H1 (cell line): ENCODE results near the gene CXCL9. TPM values are rescaled to one million over a fixed set of nuclear protein-coding genes. Genes with fewer than 3 reads are reported as not detected.

Experiments used
- FOSL1 ChIP-seq: IDR thresholded peaks from 2 replicates; pipeline ENCODE4 v1.6.1; 2011; ENCODE audit warnings: mild to moderate bottlenecking, low read depth, low read length, moderate library complexity; ENCODE audit not compliant: insufficient read depth
- HDAC6 ChIP-seq: IDR thresholded peaks from one replicate; pipeline ENCODE4 v1.7.1; 2012; ENCODE audit warnings: low read depth, mild to moderate bottlenecking, inconsistent platforms, low read length, moderate library complexity
- RXRA ChIP-seq: IDR thresholded peaks from 2 replicates; pipeline ENCODE4 v1.6.1; 2011; ENCODE audit warnings: low read depth, mild to moderate bottlenecking, low read length, moderate library complexity; ENCODE audit not compliant: insufficient read depth
- TEAD4 ChIP-seq: IDR thresholded peaks from 2 replicates; pipeline ENCODE4 v1.6.1; 2012; ENCODE audit warnings: low read depth, low read length, inconsistent platforms, mixed read lengths
- ZNF274 ChIP-seq: IDR thresholded peaks from 2 replicates; pipeline ENCODE4 v1.7.0; 2012; ENCODE audit warnings: low read length, borderline replicate concordance; ENCODE audit errors: extremely low read depth
- polyA plus RNA-seq, 7 experiments: library from polyadenylated mRNA; depleted of rRNA in 3 of 7; stranded (reverse) in 5 of 7; unstranded in 2 of 7; fragments of >200 nt in 5 of 7; fragments of 200-250 nt in 2 of 7; gene quantifications; 1 replicate in 5 of 7; 2 replicates in 1 of 7; 4 replicates in 1 of 7; pipeline versions ENCODE4 v1.2.1 to v1.2.3, GENCODE V29; 2011 to 2013; ENCODE audit warnings: missing spikeins in 2 of 7, mixed read lengths in 2 of 7
- total RNA-seq: library from RNA; stranded (reverse); fragmentation: NEBNext Ultra II Directional; extraction: Animal tissue kit (Norgen Biotek cat#: 25700); gene quantifications from 2 replicates; pipeline ENCODE4 v1.2.1, GENCODE V29; 2021

The CXCL9 gene
- total and polyA plus RNA-seq, 2 of the 8 experiments (the other 6 are each of a cell fraction or from before 2014, with no cell fraction given) = not detected

DNA sequence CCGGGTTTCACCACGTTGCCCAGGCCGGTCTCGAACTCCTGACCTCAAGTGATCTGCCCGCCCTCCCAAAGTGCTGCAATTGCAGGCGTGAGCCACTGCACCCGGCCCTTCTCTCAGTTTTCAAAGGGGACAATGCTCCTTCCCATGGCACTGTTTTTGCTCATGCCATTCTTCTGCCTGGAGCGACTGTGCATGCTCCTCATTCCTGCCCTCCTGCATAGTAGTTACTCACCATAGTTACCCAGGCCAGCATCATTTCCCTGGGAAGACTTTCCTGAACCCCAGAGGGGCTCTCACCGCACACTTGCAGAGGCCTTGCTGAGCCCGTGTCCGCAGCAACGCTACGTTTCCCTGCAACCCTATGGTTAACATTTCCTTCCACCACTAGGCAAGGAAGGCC lies 3.3 kb upstream of the CXCL9 start (continued):
- TF ChIP-seq HDAC6 (no peak), ZNF274 (no peak), RXRA (no peak), TEAD4 (no peak), FOSL1 (no peak)
